Epithelial cell of esophagus (primary cell): ENCODE data around the gene CNTNAP2.

Source experiments
- DNase-seq: peaks from one replicate; pipeline ENCODE4 v3.0.0; 2010; ENCODE audit warnings: low read depth
- H3K4me3 ChIP-seq: 2 replicates; pipeline ENCODE4 v1.5.1; 2011; ENCODE audit warnings: mild to moderate bottlenecking, low read length, control low read depth
- TF ChIP-seq, protein P1 (sequence below): IDR thresholded peaks from 2 replicates; pipeline ENCODE4 v1.5.1; 2011; ENCODE audit warnings: low read depth, mild to moderate bottlenecking, low read length, control low read depth, inconsistent platforms; ENCODE audit not compliant: insufficient read depth; ENCODE audit errors: missing control alignments

CNTNAP2 gene

DNA sequence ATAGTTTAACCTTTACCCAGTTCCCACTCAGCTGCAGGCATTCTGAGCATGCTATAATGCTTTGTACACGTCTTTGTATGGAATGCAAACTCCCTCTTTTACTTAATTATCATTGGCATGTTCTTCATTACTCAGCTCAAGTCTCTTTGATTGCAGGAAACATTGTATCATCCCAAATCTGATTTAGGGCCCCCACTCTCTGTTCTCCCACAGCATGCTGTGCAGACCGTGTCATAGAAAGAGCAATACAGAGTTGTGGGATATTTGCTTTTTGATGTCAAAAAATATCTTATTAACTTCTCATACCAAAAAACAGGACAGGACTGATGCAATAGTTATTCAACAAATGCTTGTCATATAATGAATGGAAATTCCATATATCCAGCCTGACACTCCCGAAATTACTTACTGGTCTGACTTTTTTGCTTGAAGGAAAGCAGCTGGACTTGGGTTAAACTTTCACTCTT, 1392.5 kb downstream of the CNTNAP2 start:
- TF ChIP-seq, protein P1, sequence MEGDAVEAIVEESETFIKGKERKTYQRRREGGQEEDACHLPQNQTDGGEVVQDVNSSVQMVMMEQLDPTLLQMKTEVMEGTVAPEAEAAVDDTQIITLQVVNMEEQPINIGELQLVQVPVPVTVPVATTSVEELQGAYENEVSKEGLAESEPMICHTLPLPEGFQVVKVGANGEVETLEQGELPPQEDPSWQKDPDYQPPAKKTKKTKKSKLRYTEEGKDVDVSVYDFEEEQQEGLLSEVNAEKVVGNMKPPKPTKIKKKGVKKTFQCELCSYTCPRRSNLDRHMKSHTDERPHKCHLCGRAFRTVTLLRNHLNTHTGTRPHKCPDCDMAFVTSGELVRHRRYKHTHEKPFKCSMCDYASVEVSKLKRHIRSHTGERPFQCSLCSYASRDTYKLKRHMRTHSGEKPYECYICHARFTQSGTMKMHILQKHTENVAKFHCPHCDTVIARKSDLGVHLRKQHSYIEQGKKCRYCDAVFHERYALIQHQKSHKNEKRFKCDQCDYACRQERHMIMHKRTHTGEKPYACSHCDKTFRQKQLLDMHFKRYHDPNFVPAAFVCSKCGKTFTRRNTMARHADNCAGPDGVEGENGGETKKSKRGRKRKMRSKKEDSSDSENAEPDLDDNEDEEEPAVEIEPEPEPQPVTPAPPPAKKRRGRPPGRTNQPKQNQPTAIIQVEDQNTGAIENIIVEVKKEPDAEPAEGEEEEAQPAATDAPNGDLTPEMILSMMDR: no peak
- DNase-seq: no peak
- H3K4me3 ChIP-seq: no peak overlapping the region

- TF ChIP-seq, protein P1: no peak
- H3K4me3 ChIP-seq: no peak overlapping the region
- DNase-seq: peak; percentile 45
Observed at GRCh38 chr7:147509541-147510200, 1393.1 kb downstream of the CNTNAP2 start.

GRCh38 chr7:147510201-147510542, 1393.6 kb downstream of the CNTNAP2 start:
- no peak for DNase-seq
- TF ChIP-seq, protein P1: no peak
- no peak overlapping the region for H3K4me3 ChIP-seq

DNA sequence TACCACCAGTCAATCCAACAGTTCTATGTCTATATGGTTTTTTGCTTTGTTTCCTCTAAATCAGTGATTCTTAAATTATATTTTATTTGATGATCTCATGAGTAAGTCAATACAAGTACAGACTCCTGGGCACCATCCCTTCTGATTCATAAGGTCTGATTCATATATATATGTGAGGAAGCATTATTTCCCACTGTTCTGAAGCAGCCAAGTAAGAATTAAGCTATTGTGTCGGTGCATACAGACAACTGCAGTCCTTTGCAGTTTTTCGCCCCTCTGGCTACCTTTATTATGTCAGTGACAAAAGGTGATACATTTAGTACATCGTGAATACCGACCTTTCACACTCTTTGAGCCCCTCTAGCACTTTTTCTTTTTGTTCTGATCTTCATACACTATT, 1394.3 kb downstream of the CNTNAP2 start:
- peak; percentile 75 for DNase-seq
- TF ChIP-seq, protein P1: no peak
- no peak overlapping the region for H3K4me3 ChIP-seq

- TF ChIP-seq, protein P1: no peak
- no peak for DNase-seq
- H3K4me3 ChIP-seq: no peak overlapping the region
Observed at GRCh38 chr7:147513451-147513850, 1396.8 kb downstream of the CNTNAP2 start.

- TF ChIP-seq, protein P1: no peak
- DNase-seq: no peak
- H3K4me3 ChIP-seq: no peak overlapping the region
Observed at GRCh38 chr7:147516391-147516790, 1399.8 kb downstream of the CNTNAP2 start.

DNA sequence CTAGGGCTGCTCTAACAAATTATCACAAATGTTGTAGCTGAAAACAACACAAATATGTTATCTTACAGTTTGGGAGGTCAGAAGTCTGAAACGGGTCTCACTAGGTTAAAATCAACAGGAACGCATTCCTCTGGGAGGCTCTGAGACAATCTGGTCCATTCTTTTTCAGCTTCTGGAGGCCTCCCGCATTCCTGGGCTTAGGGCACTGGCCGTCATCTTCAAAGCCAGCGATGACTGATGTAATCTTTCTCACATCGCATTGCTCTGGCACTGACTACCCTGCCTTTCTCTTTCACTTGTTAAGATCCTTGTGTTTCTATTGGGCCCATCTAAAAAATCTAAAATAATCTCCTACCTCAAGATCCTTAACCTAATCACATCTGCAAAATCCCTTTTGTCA, 1402.5 kb downstream of the CNTNAP2 start:
- TF ChIP-seq, protein P1: no peak
- DNase-seq: no peak
- H3K4me3 ChIP-seq: no peak overlapping the region
